Muscle of leg (tissue), 11 donors: ENCODE data around the gene TENT5A. TPM values are rescaled to one million over a fixed set of nuclear protein-coding genes. Genes with fewer than 3 reads are reported as not detected.

Source experiments
- DNase-seq: peaks from one replicate; pipeline ENCODE4 v3.0.0; 2013
- H3K27ac ChIP-seq: one replicate; pipeline ENCODE4 v1.5.1; 2013; ENCODE audit warnings: mild to moderate bottlenecking, low read length, control low read depth
- H3K27me3 ChIP-seq: one replicate; pipeline ENCODE4 v1.6.1; 2013; ENCODE audit warnings: low read length; ENCODE audit not compliant: control insufficient read depth, insufficient read depth
- H3K36me3 ChIP-seq: one replicate; pipeline ENCODE4 v1.6.1; 2013; ENCODE audit warnings: low read length; ENCODE audit not compliant: control insufficient read depth, insufficient read depth
- H3K4me1 ChIP-seq: one replicate; pipeline ENCODE4 v1.6.1; 2013; ENCODE audit warnings: low read length; ENCODE audit not compliant: control insufficient read depth, insufficient read depth
- H3K4me3 ChIP-seq: one replicate; pipeline ENCODE4 v1.5.1; 2013; ENCODE audit warnings: low read length, control low read depth
- H3K9me3 ChIP-seq: replicated peaks from 2 replicates; pipeline ENCODE4 v1.6.1; 2013; ENCODE audit warnings: low read depth, low read length; ENCODE audit not compliant: control insufficient read depth
- WGBS: methylation state at CpG from one replicate; pipeline ENCODE4 v1.1.5; 2013; ENCODE audit warnings: missing lambda C conversion rate; ENCODE audit not compliant: insufficient coverage; 5-methylcytosine and 5-hydroxymethylcytosine counted together
- polyA plus RNA-seq, 8 donors: library from polyadenylated mRNA; unstranded; fragments of 120-200 nt; gene quantifications; one replicate each; pipeline versions ENCODE4 v1.2.1 to v1.2.3, GENCODE V29; 2013; ENCODE audit warnings: inconsistent platforms in 1 of 8, low replicate concordance in 1 of 8; ENCODE audit not compliant: insufficient read length in 8 of 8, insufficient read depth in 1 of 8
- total RNA-seq: library from RNA; stranded (reverse); fragments of 120-200 nt; gene quantifications from one replicate; pipeline ENCODE4 v1.2.4, GENCODE V29; 2013

TENT5A gene
- total and polyA plus RNA-seq, 9 donors: 5.1 to 23.1 (median 9.2) TPM

- H3K4me3 ChIP-seq: no peak overlapping the region
- H3K9me3 ChIP-seq: no peaks in the 10 kb centered on the region
- H3K27ac ChIP-seq: no peak overlapping the region
- H3K27me3 ChIP-seq: no peaks in the 10 kb centered on the region
- DNase-seq: no peak
- H3K36me3 ChIP-seq: no peaks in the 10 kb centered on the region
- WGBS: 20% methylated on average over 1 of the region's 3 CpGs
- H3K4me1 ChIP-seq: no peaks in the 10 kb centered on the region
These were observed 11.5 kb upstream of the TENT5A start for GRCh38 chr6:81763968-81764367.

- 80% methylated on average over 1 of the region's 1 CpG for whole genome bisulfite sequencing
- no peaks in the 10 kb centered on the region for H3K4me1 ChIP-seq
These were observed 10.6 kb upstream of the TENT5A start for GRCh38 chr6:81763051-81763450.

GRCh38 chr6:81762606-81763005 lies 10.1 kb upstream of the TENT5A start:
- H3K27ac ChIP-seq: no peak overlapping the region
- H3K36me3 ChIP-seq: no peaks in the 10 kb centered on the region
- peak; percentile 49 for DNase-seq
- WGBS: no CpG with 5 or more reads among the region's 4 CpGs
- no peaks in the 10 kb centered on the region for H3K27me3 ChIP-seq
- H3K9me3 ChIP-seq: no peaks in the 10 kb centered on the region
- H3K4me3 ChIP-seq: no peak overlapping the region
- no peaks in the 10 kb centered on the region for H3K4me1 ChIP-seq

More at GRCh38 chr6:81763051-81763450, 10.6 kb upstream of the TENT5A start:
- no peaks in the 10 kb centered on the region for H3K36me3 ChIP-seq
- no peak overlapping the region for H3K27ac ChIP-seq
- DNase-seq: no peak
- no peaks in the 10 kb centered on the region for H3K9me3 ChIP-seq
- H3K27me3 ChIP-seq: no peaks in the 10 kb centered on the region
- no peak overlapping the region for H3K4me3 ChIP-seq

GRCh38 chr6:81762132-81762531 lies 9.7 kb upstream of the TENT5A start:
- Histone ChIP-seq H3K9me3 (no peaks in the 10 kb centered on the region), H3K36me3 (no peaks in the 10 kb centered on the region), H3K4me1 (no peaks in the 10 kb centered on the region), H3K27me3 (peaks cover 1% of the 10 kb centered on the region), H3K27ac (no peak overlapping the region), H3K4me3 (no peak overlapping the region)
- no peak for DNase-seq

- WGBS: no CpG with 5 or more reads among the region's 1 CpG
- Histone ChIP-seq H3K9me3 (no peaks in the 10 kb centered on the region), H3K27ac (no peak overlapping the region), H3K4me1 (no peaks in the 10 kb centered on the region), H3K27me3 (peaks cover 6% of the 10 kb centered on the region), H3K4me3 (no peak overlapping the region), H3K36me3 (no peaks in the 10 kb centered on the region)
- peak; percentile 31 for DNase-seq
These were observed 8.7 kb upstream of the TENT5A start for GRCh38 chr6:81761197-81761596.

- Histone ChIP-seq H3K27me3 (peaks cover 8% of the 10 kb centered on the region), H3K27ac (no peak overlapping the region), H3K4me3 (no peak overlapping the region), H3K9me3 (no peaks in the 10 kb centered on the region), H3K4me1 (no peaks in the 10 kb centered on the region), H3K36me3 (no peaks in the 10 kb centered on the region)
- no CpG with 5 or more reads among the region's 2 CpGs for WGBS
- no peak for DNase-seq
These were observed 7.3 kb upstream of the TENT5A start for GRCh38 chr6:81759782-81760181.

- H3K27ac ChIP-seq: no peak overlapping the region
- WGBS: 90% methylated on average over 2 of the region's 4 CpGs
- peaks cover 10% of the 10 kb centered on the region for H3K27me3 ChIP-seq
- peaks cover 8% of the 10 kb centered on the region for H3K4me1 ChIP-seq
- H3K4me3 ChIP-seq: no peak overlapping the region
- H3K9me3 ChIP-seq: no peaks in the 10 kb centered on the region
- DNase-seq: no peak
- H3K36me3 ChIP-seq: no peaks in the 10 kb centered on the region
These were observed 5.7 kb upstream of the TENT5A start for GRCh38 chr6:81758221-81758620.

- WGBS: no CpG with 5 or more reads among the region's 1 CpG
- H3K4me1 ChIP-seq: peaks cover 8% of the 10 kb centered on the region
These were observed 4.2 kb upstream of the TENT5A start for GRCh38 chr6:81756690-81757089.

GRCh38 chr6:81755551-81755950 lies 3.1 kb upstream of the TENT5A start:
- Histone ChIP-seq H3K27me3 (peaks cover 26% of the 10 kb centered on the region), H3K36me3 (no peaks in the 10 kb centered on the region), H3K9me3 (no peaks in the 10 kb centered on the region), H3K4me1 (peaks cover 8% of the 10 kb centered on the region), H3K27ac (no peak overlapping the region), H3K4me3 (no peak overlapping the region)
- DNase-seq: no peak
- 72% methylated on average over 2 of the region's 3 CpGs for WGBS

More at GRCh38 chr6:81756690-81757089, 4.2 kb upstream of the TENT5A start:
- no peak for DNase-seq
- H3K36me3 ChIP-seq: no peaks in the 10 kb centered on the region
- H3K9me3 ChIP-seq: no peaks in the 10 kb centered on the region
- H3K4me3 ChIP-seq: no peak overlapping the region
- H3K27me3 ChIP-seq: peaks cover 15% of the 10 kb centered on the region
- H3K27ac ChIP-seq: no peak overlapping the region

GRCh38 chr6:81754906-81755305 lies 2.4 kb upstream of the TENT5A start:
- no CpG with 5 or more reads among the region's 6 CpGs for WGBS

More at GRCh38 chr6:81754906-81755305, 2.4 kb upstream of the TENT5A start:
- Histone ChIP-seq H3K4me1 (peaks cover 8% of the 10 kb centered on the region), H3K36me3 (no peaks in the 10 kb centered on the region), H3K27ac (no peak overlapping the region), H3K9me3 (no peaks in the 10 kb centered on the region), H3K27me3 (peaks cover 27% of the 10 kb centered on the region), H3K4me3 (no peak overlapping the region)
- no peak for DNase-seq
